K562 (cell line): ENCODE data around the gene SNAPC5. TPM values are rescaled to one million over a fixed set of nuclear protein-coding genes. Genes with fewer than 3 reads are reported as not detected.

ENCODE experiments used
- CBX2 ChIP-seq: fragments of 200-600 bp; sonication (generic); IDR thresholded peaks from one replicate; pipeline ENCODE4 v1.6.1; 2012; ENCODE audit warnings: mild to moderate bottlenecking, low read length, inconsistent platforms; ENCODE audit not compliant: insufficient read depth, poor library complexity, severe bottlenecking
- CHD1 ChIP-seq: fragments of 200-600 bp; sonication (generic); IDR thresholded peaks from one replicate; pipeline ENCODE4 v1.6.1; 2012; ENCODE audit warnings: mild to moderate bottlenecking, moderate library complexity, low read length, inconsistent platforms
- FOXA1 ChIP-seq: fragments of 450-650 bp; IDR thresholded peaks from 2 replicates; pipeline ENCODE4 v1.6.1; 2016; ENCODE audit warnings: mild to moderate bottlenecking, borderline replicate concordance
- GMEB1 ChIP-seq: fragments of 250-450 bp; sonication (Bioruptor Pico); IDR thresholded peaks from 2 replicates; pipeline ENCODE4 v1.4.0; 2020; ENCODE audit warnings: mild to moderate bottlenecking
- HEY1 ChIP-seq: fragments of 250-450 bp; sonication (Bioruptor Pico); IDR thresholded peaks from 2 replicates; pipeline ENCODE4 v1.5.0; 2020; ENCODE audit warnings: mild to moderate bottlenecking, moderate library complexity, borderline replicate concordance
- JUND ChIP-seq, 2 experiments: IDR thresholded peaks; 2 replicates in 1 of 2; 3 replicates in 1 of 2; pipeline ENCODE4 v1.6.1; 2011; ENCODE audit warnings: borderline replicate concordance in 2 of 2, low read depth in 2 of 2, low read length in 2 of 2, improper control_type of control experiment in 1 of 2, missing biosample characterization in 1 of 2, missing genetic modification characterization in 1 of 2, missing genetic modification reagents in 1 of 2
- KDM1A ChIP-seq, 2 experiments: fragments of 450-650 bp; IDR thresholded peaks; 2 replicates each; pipeline ENCODE4 v1.6.1; 2016; ENCODE audit warnings: mild to moderate bottlenecking in 2 of 2
- MCM5 ChIP-seq: fragments of 450-650 bp; IDR thresholded peaks from 2 replicates; pipeline ENCODE4 v1.6.1; 2016; ENCODE audit warnings: low read depth
- NFE2L1 ChIP-seq: fragments of 450-650 bp; IDR thresholded peaks from 2 replicates; pipeline ENCODE4 v1.6.1; 2016; ENCODE audit warnings: missing genetic modification characterization, low read depth, mild to moderate bottlenecking, missing compliant biosample characterization, moderate library complexity, borderline replicate concordance
- NR2C1 ChIP-seq, 2 experiments: fragments of 450-650 bp; IDR thresholded peaks; 2 replicates each; pipeline ENCODE4 v1.6.1; 2017; ENCODE audit warnings: mild to moderate bottlenecking in 2 of 2, antibody characterized with exemption in 1 of 2, inconsistent platforms in 1 of 2, missing compliant biosample characterization in 1 of 2, missing genetic modification characterization in 1 of 2
- NR2F6 ChIP-seq: fragments of 450-650 bp; formaldehyde crosslinking; IDR thresholded peaks from 2 replicates; pipeline ENCODE4 v1.4.0; 2020; ENCODE audit warnings: mild to moderate bottlenecking
- NR4A1 ChIP-seq, 2 experiments: fragments of 250-450 bp in 1 of 2; fragments of 450-650 bp in 1 of 2; sonication (Bioruptor Pico) in 1 of 2; IDR thresholded peaks; 2 replicates each; pipeline versions ENCODE4 v1.4.0 to v1.6.1; 2016 to 2020; ENCODE audit warnings: mild to moderate bottlenecking in 2 of 2, missing compliant biosample characterization in 1 of 2, missing genetic modification characterization in 1 of 2, moderate library complexity in 1 of 2
- RBM39 ChIP-seq: fragments of 200-400 bp; formaldehyde crosslinking; optimal IDR thresholded peaks from 2 replicates; pipeline ENCODE3; 2018; ENCODE audit warnings: low read depth, low read length
- SETDB1 ChIP-seq: IDR thresholded peaks from one replicate; pipeline ENCODE4 v1.6.1; 2012; ENCODE audit warnings: low read length, control low read depth, inconsistent platforms
- SMARCA5 ChIP-seq: fragments of 450-650 bp; IDR thresholded peaks from 2 replicates; pipeline ENCODE4 v1.6.1; 2016
- XRCC4 ChIP-seq: IDR thresholded peaks from one replicate; pipeline ENCODE4 v1.6.1; 2011; ENCODE audit not compliant: insufficient read depth, insufficient read length; ENCODE audit errors: extremely low read depth
- ZBED1 ChIP-seq: IDR thresholded peaks from 2 replicates; pipeline ENCODE4 v1.6.1; 2014
- ZNF165 ChIP-seq: fragments of 250-450 bp; sonication (Bioruptor Pico); IDR thresholded peaks from 2 replicates; pipeline ENCODE4 v1.4.0; 2020; ENCODE audit warnings: borderline replicate concordance
- polyA plus RNA-seq, 8 experiments: library from polyadenylated mRNA; depleted of rRNA in 4 of 8; stranded (reverse) in 5 of 8; unstranded in 3 of 8; fragments of >200 nt; fragmentation: Nextera tagmentation in 2 of 8; fragmentation: Illumina TruSeq in 1 of 8; extraction: Ambion mirVana in 2 of 8; extraction: Trizol in 1 of 8; gene quantifications; 2 replicates each; pipeline versions ENCODE4 v1.2.1 to v1.2.3, GENCODE V29; 2011 to 2014; ENCODE audit warnings: inconsistent platforms in 1 of 8, missing spikeins in 1 of 8
- total RNA-seq, 7 experiments: library from RNA; depleted of rRNA in 6 of 7; stranded (reverse); fragments of >200 nt in 6 of 7; fragmentation: Illumina TruSeq in 2 of 7; extraction: Trizol in 2 of 7; gene quantifications; 2 replicates each; pipeline versions ENCODE4 v1.2.1 to v1.2.3, GENCODE V29; 2011 to 2021; ENCODE audit warnings: low replicate concordance in 1 of 7
- TF ChIP-seq, protein P1 (sequence below): sonication (generic); formaldehyde crosslinking; IDR thresholded peaks from 2 replicates; pipeline ENCODE4 v1.8.1; 2023; ENCODE audit warnings: mild to moderate bottlenecking, missing genetic modification reagents
- TF ChIP-seq, protein P2 (sequence below): conservative IDR thresholded peaks from 2 replicates; pipeline ENCODE4 v1.6.1; 2011; ENCODE audit warnings: low read depth, mild to moderate bottlenecking, low read length; ENCODE audit not compliant: control insufficient read depth

SNAPC5 gene
- total and polyA plus RNA-seq, 9 of the 15 experiments (the other 6 are each of a cell fraction or from before 2014, with no cell fraction given): 52.8 to 155 (median 96.5) TPM

DNA sequence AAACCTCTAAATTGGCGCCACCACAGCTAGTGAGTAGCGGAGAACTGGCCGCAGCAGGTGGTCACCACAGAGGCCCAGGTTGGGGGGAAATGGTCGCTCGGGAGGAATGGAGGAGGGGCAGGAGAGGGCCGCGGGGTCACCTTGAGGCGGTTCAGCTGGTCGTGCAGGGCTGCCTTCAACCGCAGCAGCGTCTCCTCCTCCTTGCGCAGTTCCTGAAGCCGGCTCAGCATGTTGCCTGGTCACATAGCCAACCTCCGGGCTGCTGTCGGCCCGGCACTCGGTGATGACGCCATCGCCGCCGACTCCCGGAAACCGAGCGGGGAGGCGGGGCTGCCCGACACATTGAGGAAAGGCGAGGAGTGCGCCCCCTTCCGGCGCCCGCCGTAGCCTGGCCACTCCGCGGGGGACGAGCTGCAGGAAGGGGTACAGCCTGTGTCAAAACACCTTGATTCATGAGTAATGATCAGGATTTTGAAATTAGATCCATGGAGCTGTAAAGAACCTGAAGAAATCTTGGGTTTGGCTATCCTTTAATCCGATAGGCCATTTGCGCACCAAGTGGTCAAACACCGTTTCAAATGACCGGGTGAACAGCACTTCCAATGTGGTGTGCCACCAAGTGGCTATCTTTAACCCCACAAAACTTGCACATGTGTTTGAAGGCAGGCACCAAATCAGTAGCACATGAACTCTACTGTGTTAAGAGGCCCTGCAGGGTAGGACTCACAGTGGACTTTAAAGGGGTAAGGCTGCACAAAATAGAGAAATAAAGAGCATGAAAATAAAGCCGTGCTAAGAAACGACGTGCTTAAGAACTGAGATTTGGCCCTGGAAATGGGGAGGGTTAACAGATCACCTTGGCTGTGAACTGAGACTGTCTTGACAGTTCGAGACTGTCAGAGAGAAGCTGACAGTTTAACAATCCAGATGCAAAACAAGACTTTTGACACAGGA is at the start of gene SNAPC5 (continued):
- TF ChIP-seq CBX2 (no peak), ZNF165 (CRISPR knock-in tag) (no peak), SETDB1 (peak; percentile 26), NR2F6 (no peak), MCM5 (no peak), GMEB1 (no peak), NR4A1 (CRISPR knock-in tag; IDR thresholded peaks at IDR 0.05) (no peak), NR4A1 (tag; IDR thresholded peaks at IDR 0.05) (peak; percentile 68), FOXA1 (no peak), HEY1 (CRISPR knock-in tag) (no peak; the same call in 1 of the 2 replicates), CHD1 (peak; percentile 71), JUND (IDR thresholded peaks at IDR 0.05; ENCODE audit: borderline replicate concordance, low read depth, low read length) (peak; percentile 72), JUND (tag; IDR thresholded peaks at IDR 0.05; ENCODE audit: borderline replicate concordance, low read depth, low read length) (peak; percentile 67; the same call in 1 of the 3 replicates), NR2C1 (IDR thresholded peaks at IDR 0.05) (no peak), NR2C1 (tag; IDR thresholded peaks at IDR 0.05) (peak; percentile 30; the same call in 1 of the 2 replicates), XRCC4 (no peak), ZBED1 (peak; percentile 64; the same call in 1 of the 2 replicates), SMARCA5 (no peak; the same call in 1 of the 2 replicates), RBM39 (no peak), NFE2L1 (tag) (no peak), KDM1A (IDR thresholded peaks at IDR 0.05) (peak; percentile 77 to 84)
- TF ChIP-seq, protein P1, sequence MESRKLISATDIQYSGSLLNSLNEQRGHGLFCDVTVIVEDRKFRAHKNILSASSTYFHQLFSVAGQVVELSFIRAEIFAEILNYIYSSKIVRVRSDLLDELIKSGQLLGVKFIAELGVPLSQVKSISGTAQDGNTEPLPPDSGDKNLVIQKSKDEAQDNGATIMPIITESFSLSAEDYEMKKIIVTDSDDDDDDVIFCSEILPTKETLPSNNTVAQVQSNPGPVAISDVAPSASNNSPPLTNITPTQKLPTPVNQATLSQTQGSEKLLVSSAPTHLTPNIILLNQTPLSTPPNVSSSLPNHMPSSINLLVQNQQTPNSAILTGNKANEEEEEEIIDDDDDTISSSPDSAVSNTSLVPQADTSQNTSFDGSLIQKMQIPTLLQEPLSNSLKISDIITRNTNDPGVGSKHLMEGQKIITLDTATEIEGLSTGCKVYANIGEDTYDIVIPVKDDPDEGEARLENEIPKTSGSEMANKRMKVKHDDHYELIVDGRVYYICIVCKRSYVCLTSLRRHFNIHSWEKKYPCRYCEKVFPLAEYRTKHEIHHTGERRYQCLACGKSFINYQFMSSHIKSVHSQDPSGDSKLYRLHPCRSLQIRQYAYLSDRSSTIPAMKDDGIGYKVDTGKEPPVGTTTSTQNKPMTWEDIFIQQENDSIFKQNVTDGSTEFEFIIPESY (CRISPR knock-in tag): peak; percentile 89
- TF ChIP-seq, protein P2, sequence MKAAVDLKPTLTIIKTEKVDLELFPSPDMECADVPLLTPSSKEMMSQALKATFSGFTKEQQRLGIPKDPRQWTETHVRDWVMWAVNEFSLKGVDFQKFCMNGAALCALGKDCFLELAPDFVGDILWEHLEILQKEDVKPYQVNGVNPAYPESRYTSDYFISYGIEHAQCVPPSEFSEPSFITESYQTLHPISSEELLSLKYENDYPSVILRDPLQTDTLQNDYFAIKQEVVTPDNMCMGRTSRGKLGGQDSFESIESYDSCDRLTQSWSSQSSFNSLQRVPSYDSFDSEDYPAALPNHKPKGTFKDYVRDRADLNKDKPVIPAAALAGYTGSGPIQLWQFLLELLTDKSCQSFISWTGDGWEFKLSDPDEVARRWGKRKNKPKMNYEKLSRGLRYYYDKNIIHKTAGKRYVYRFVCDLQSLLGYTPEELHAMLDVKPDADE: peak; percentile 84
